ENCODE results near the gene TECPR1.

- no peak for TF ChIP-seq EZH2phosphoT487 (IDR thresholded peaks at IDR 0.05)
- TF ChIP-seq EZH2 (IDR thresholded peaks at IDR 0.05) = no peak
- no peak for TF ChIP-seq CTCF (IDR thresholded peaks at IDR 0.05)
Measured at GRCh38 chr7:98280791-98281756, 29.0 kb upstream of the TECPR1 start, which contains the start of gene BRI3.

Data from neural progenitor cell (in vitro differentiated cells).